Neural cell (in vitro differentiated cells): ENCODE data around the gene CEBPB. TPM values are rescaled to one million over a fixed set of nuclear protein-coding genes. Genes with fewer than 3 reads are reported as not detected.

Source experiments
- H2AFZ ChIP-seq: fragments of 200-600, 300-800 bp; sonication (generic), shearing (Covaris generic); 2 replicates; pipeline ENCODE4 v1.6.0; 2014; ENCODE audit warnings: low read depth, mild to moderate bottlenecking, antibody characterized with exemption, low read length, moderate library complexity
- H3F3A ChIP-seq: fragments of 200-600 bp; shearing (Covaris generic); 2 replicates; pipeline ENCODE4 v1.6.1; 2016; ENCODE audit warnings: mild to moderate bottlenecking, moderate library complexity, mixed read lengths, antibody characterized with exemption, low read length; ENCODE audit not compliant: insufficient read depth, poor library complexity, severe bottlenecking
- H3K27ac ChIP-seq: fragments of 200-600, 300-800 bp; sonication (generic), shearing (Covaris generic); 2 replicates; pipeline ENCODE4 v1.5.1; 2014; ENCODE audit warnings: mild to moderate bottlenecking, low read length, moderate library complexity
- H3K27me3 ChIP-seq: fragments of 300-800, 200-600 bp; sonication (generic), shearing (Covaris generic); 2 replicates; pipeline ENCODE4 v1.6.0; 2014; ENCODE audit warnings: mild to moderate bottlenecking, low read depth, low read length, moderate library complexity; ENCODE audit not compliant: insufficient read depth
- H3K36me3 ChIP-seq: fragments of 300-800, 200-600 bp; sonication (generic), shearing (Covaris generic); 2 replicates; pipeline ENCODE4 v1.5.1; 2014; ENCODE audit warnings: mild to moderate bottlenecking, antibody characterized with exemption, low read length, moderate library complexity; ENCODE audit not compliant: insufficient read depth
- H3K4me2 ChIP-seq: fragments of 300-800, 200-600 bp; sonication (generic), shearing (Covaris generic); 2 replicates; pipeline ENCODE4 v1.6.0; 2014; ENCODE audit warnings: mild to moderate bottlenecking, low read length
- H3K4me3 ChIP-seq: fragments of 300-800, 200-600 bp; sonication (generic), shearing (Covaris generic); 2 replicates; pipeline ENCODE4 v1.5.1; 2014; ENCODE audit warnings: mild to moderate bottlenecking, low read length, moderate library complexity
- H3K79me2 ChIP-seq: fragments of 200-600 bp; shearing (Covaris generic); replicated peaks from 2 replicates; pipeline ENCODE4 v1.6.0; 2014; ENCODE audit warnings: mild to moderate bottlenecking, low read length, moderate library complexity; ENCODE audit not compliant: insufficient read depth
- H3K9ac ChIP-seq: fragments of 300-800, 200-600 bp; sonication (generic), shearing (Covaris generic); 2 replicates; pipeline ENCODE4 v1.6.1; 2016; ENCODE audit warnings: mild to moderate bottlenecking, low read length, mixed read lengths
- H3K9me2 ChIP-seq: fragments of 200-600 bp; shearing (Covaris generic); 2 replicates; pipeline ENCODE4 v1.6.1; 2016; ENCODE audit warnings: mild to moderate bottlenecking, low read length, mixed read lengths; ENCODE audit not compliant: insufficient read depth
- H3K9me3 ChIP-seq: fragments of 200-600, 300-800 bp; sonication (generic), shearing (Covaris generic); 2 replicates; pipeline ENCODE4 v1.6.1; 2016; ENCODE audit warnings: mild to moderate bottlenecking, mixed run types, low read length, moderate library complexity, mixed read lengths
- H4K20me1 ChIP-seq: fragments of 200-600 bp; shearing (Covaris generic); 2 replicates; pipeline ENCODE4 v1.6.1; 2016; ENCODE audit warnings: mild to moderate bottlenecking, mixed run types; ENCODE audit not compliant: insufficient read depth
- EP300 ChIP-seq: fragments of 450-650 bp; conservative IDR thresholded peaks from 2 replicates; pipeline ENCODE4 v1.6.1; 2014; ENCODE audit warnings: antibody characterized with exemption, mild to moderate bottlenecking, moderate library complexity; ENCODE audit not compliant: poor library complexity, severe bottlenecking
- EZH2 ChIP-seq: fragments of 200-600, 300-800 bp; shearing (Covaris generic), sonication (generic); IDR thresholded peaks from 2 replicates; pipeline ENCODE4 v1.6.1; 2014; ENCODE audit warnings: antibody characterized with exemption, low read length, borderline replicate concordance, mild to moderate bottlenecking; ENCODE audit not compliant: insufficient read depth, poor library complexity, severe bottlenecking
- MXI1 ChIP-seq: fragments of 450-650 bp; conservative IDR thresholded peaks from 2 replicates; pipeline ENCODE4 v1.6.1; 2014; ENCODE audit warnings: antibody characterized with exemption, mild to moderate bottlenecking; ENCODE audit not compliant: poor library complexity, severe bottlenecking
- POLR2AphosphoS5 ChIP-seq: IDR thresholded peaks from 2 replicates; pipeline ENCODE4 v1.6.1; 2012
- RAD21 ChIP-seq: fragments of 450-650 bp; conservative IDR thresholded peaks from 2 replicates; pipeline ENCODE4 v1.6.1; 2014; ENCODE audit warnings: antibody characterized with exemption, mild to moderate bottlenecking, moderate library complexity
- SMC3 ChIP-seq: fragments of 450-650 bp; conservative IDR thresholded peaks from 2 replicates; pipeline ENCODE4 v1.6.1; 2014; ENCODE audit warnings: antibody characterized with exemption, mild to moderate bottlenecking, moderate library complexity; ENCODE audit not compliant: poor library complexity
- TAF1 ChIP-seq: IDR thresholded peaks from 2 replicates; pipeline ENCODE4 v1.6.1; 2012; ENCODE audit warnings: low read depth
- polyA plus RNA-seq: library from polyadenylated mRNA; depleted of rRNA; stranded (reverse); fragments of >200 nt; gene quantifications from 2 replicates; pipeline ENCODE4 v1.2.3, GENCODE V29; 2014
- TF ChIP-seq, protein P1 (sequence below): IDR thresholded peaks from 2 replicates; pipeline ENCODE4 v1.6.1; 2012; ENCODE audit warnings: borderline replicate concordance
- TF ChIP-seq, protein P2 (sequence below): fragments of 450-650 bp; IDR thresholded peaks from 2 replicates; pipeline ENCODE4 v1.5.1; 2014; ENCODE audit warnings: antibody characterized with exemption, mild to moderate bottlenecking, moderate library complexity; ENCODE audit not compliant: poor library complexity, severe bottlenecking

CEBPB gene
- polyA plus RNA-seq, 1 donor from 2014 or later = 0.59 TPM

DNA sequence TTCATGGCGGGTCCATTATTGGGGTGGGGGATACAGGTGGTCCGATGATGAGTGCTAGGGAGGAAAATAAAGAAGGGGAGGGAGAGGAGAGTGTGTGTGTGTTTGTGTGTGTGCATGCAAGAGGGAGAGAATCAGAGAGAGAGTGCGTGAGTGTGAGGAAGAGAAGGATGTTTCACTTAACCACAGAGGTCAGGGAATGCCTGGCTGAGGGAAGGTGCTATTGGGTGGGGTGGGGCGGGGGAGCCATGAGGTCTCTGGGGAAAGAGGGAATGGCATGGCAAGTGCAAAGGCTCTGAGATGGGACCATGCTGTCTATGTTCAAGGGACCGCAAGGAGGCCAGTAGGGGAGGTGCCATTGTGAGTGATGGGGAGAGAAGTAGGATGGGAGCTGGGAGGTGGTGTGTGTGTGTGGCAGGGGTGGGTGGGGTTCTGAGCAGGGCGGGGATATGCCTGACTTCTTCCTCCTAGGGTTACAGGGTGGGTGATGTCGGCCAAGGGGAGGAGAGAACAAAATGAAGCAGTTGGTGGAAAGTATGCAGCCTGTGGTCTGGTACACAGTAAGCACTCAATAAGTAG lies 23.0 kb downstream of the CEBPB start:
- Histone ChIP-seq H3K36me3 (no peaks in the 10 kb centered on the region), H3K9me2 (no peaks in the 10 kb centered on the region), H3K9me3 (no peaks in the 10 kb centered on the region), H3K9ac (no peak overlapping the region), H2AFZ (no peak overlapping the region), H3K27me3 (no peaks in the 10 kb centered on the region), H3K79me2 (no peaks in the 10 kb centered on the region), H3K4me2 (no peak overlapping the region), H4K20me1 (no peaks in the 10 kb centered on the region), H3K4me3 (no peak overlapping the region), H3K27ac (no peak overlapping the region), H3F3A (no peaks in the 10 kb centered on the region)
- TF ChIP-seq EZH2 = no peak
- no peak for TF ChIP-seq MXI1
- TF ChIP-seq EP300 = no peak
- TF ChIP-seq POLR2AphosphoS5 = no peak
- TF ChIP-seq, protein P1, sequence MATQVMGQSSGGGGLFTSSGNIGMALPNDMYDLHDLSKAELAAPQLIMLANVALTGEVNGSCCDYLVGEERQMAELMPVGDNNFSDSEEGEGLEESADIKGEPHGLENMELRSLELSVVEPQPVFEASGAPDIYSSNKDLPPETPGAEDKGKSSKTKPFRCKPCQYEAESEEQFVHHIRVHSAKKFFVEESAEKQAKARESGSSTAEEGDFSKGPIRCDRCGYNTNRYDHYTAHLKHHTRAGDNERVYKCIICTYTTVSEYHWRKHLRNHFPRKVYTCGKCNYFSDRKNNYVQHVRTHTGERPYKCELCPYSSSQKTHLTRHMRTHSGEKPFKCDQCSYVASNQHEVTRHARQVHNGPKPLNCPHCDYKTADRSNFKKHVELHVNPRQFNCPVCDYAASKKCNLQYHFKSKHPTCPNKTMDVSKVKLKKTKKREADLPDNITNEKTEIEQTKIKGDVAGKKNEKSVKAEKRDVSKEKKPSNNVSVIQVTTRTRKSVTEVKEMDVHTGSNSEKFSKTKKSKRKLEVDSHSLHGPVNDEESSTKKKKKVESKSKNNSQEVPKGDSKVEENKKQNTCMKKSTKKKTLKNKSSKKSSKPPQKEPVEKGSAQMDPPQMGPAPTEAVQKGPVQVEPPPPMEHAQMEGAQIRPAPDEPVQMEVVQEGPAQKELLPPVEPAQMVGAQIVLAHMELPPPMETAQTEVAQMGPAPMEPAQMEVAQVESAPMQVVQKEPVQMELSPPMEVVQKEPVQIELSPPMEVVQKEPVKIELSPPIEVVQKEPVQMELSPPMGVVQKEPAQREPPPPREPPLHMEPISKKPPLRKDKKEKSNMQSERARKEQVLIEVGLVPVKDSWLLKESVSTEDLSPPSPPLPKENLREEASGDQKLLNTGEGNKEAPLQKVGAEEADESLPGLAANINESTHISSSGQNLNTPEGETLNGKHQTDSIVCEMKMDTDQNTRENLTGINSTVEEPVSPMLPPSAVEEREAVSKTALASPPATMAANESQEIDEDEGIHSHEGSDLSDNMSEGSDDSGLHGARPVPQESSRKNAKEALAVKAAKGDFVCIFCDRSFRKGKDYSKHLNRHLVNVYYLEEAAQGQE = no peak
- TF ChIP-seq RAD21 = no peak
- TF ChIP-seq TAF1 = no peak
- TF ChIP-seq SMC3 = no peak
- TF ChIP-seq, protein P2, sequence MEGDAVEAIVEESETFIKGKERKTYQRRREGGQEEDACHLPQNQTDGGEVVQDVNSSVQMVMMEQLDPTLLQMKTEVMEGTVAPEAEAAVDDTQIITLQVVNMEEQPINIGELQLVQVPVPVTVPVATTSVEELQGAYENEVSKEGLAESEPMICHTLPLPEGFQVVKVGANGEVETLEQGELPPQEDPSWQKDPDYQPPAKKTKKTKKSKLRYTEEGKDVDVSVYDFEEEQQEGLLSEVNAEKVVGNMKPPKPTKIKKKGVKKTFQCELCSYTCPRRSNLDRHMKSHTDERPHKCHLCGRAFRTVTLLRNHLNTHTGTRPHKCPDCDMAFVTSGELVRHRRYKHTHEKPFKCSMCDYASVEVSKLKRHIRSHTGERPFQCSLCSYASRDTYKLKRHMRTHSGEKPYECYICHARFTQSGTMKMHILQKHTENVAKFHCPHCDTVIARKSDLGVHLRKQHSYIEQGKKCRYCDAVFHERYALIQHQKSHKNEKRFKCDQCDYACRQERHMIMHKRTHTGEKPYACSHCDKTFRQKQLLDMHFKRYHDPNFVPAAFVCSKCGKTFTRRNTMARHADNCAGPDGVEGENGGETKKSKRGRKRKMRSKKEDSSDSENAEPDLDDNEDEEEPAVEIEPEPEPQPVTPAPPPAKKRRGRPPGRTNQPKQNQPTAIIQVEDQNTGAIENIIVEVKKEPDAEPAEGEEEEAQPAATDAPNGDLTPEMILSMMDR = no peak

DNA sequence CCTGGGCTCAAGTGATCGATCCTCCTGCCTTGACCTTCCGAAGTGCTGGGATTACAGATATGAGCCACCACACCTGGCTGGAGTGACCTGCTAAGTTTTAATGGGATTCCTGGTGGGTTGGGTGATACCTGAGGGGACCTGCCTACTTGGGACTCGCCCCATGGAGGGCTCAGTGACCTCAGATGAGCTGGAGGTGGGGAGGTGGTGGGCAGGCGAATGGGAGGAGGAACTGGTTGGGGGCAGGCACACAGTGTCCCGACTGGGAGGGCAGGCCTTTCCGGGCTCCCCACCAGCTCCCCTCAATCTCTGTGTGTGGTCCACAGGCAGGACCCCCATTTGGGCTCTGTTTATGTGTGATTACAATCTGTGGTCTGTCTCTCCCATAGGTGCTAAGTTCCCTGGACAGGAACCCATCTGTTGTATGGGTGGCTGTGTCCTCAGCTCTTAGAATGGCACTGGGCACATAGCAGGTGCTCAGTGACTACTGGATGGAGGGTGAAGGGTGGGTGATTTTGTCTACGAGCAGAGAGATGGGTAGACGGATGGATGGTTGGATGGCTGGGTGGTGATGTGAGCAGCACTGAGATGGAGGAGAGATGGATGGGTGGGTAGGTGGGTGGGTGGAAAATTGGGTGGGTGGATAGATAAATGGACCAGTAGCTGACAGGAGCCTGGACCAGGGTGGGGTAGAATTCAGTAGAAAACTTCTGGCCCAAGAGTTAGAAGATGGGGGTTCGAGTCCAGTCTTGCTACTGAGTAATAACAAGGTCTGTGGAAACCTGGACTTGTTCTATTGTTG lies 23.8 kb downstream of the CEBPB start:
- Histone ChIP-seq H3F3A (no peaks in the 10 kb centered on the region), H3K79me2 (no peaks in the 10 kb centered on the region), H3K27ac (no peak overlapping the region), H3K36me3 (no peaks in the 10 kb centered on the region), H3K9ac (no peak overlapping the region), H3K27me3 (no peaks in the 10 kb centered on the region), H3K9me3 (no peaks in the 10 kb centered on the region), H2AFZ (no peak overlapping the region), H3K4me2 (no peak overlapping the region), H4K20me1 (no peaks in the 10 kb centered on the region), H3K4me3 (no peak overlapping the region), H3K9me2 (no peaks in the 10 kb centered on the region)
- TF ChIP-seq EP300 = no peak
- TF ChIP-seq SMC3 = no peak
